ENCODE measurements around the gene PLLP.

GRCh38 chr16:57307365-57307764 lies 22.9 kb upstream of the PLLP start:
- no peak for TF ChIP-seq TOX (CRISPR knock-in tag; IDR thresholded peaks at IDR 0.05; ENCODE audit: borderline replicate concordance)
- TF ChIP-seq GLIS3 (CRISPR knock-in tag; IDR thresholded peaks at IDR 0.05), result no peak
- no peak for TF ChIP-seq ZFP3 (CRISPR knock-in tag; IDR thresholded peaks at IDR 0.05)
- no peak for TF ChIP-seq ZNF8 (CRISPR knock-in tag; IDR thresholded peaks at IDR 0.05)
- no peak for TF ChIP-seq BACH2 (CRISPR knock-in tag; IDR thresholded peaks at IDR 0.05; ENCODE audit: borderline replicate concordance)
- no peak for TF ChIP-seq ZC3H10 (CRISPR knock-in tag; IDR thresholded peaks at IDR 0.05)
- TF ChIP-seq SNAI2 (CRISPR knock-in tag; IDR thresholded peaks at IDR 0.05), result no peak
- no peak for TF ChIP-seq ZFP30 (CRISPR knock-in tag; IDR thresholded peaks at IDR 0.05)
- TF ChIP-seq POU6F1 (CRISPR knock-in tag; IDR thresholded peaks at IDR 0.05; ENCODE audit: borderline replicate concordance, low read depth), result no peak
- no peak for TF ChIP-seq PATZ1 (CRISPR knock-in tag; IDR thresholded peaks at IDR 0.05; ENCODE audit: borderline replicate concordance)
- TF ChIP-seq ZNF565 (CRISPR knock-in tag; conservative IDR thresholded peaks at IDR 0.05; ENCODE audit: low read depth), result no peak

Data from SK-N-SH treated with all-trans-retinoic acid at 6 μM for 48 hours (cell line).